Glutamatergic neuron (in vitro differentiated cells): ENCODE results near the gene E2F7. TPM values are rescaled to one million over a fixed set of nuclear protein-coding genes. Genes with fewer than 3 reads are reported as not detected.

Experiments used
- DNase-seq: peaks from one replicate; pipeline ENCODE4 v3.0.0; 2022
- H3K27ac Mint-ChIP-seq: one replicate; pipeline ENCODE4 v1.8.0; 2020; ENCODE audit warnings: mild to moderate bottlenecking, mixed read lengths, inconsistent platforms; ENCODE audit not compliant: unreplicated experiment
- H3K27me3 Mint-ChIP-seq: one replicate; pipeline ENCODE4 v1.8.0; 2020; ENCODE audit warnings: mild to moderate bottlenecking, moderate library complexity, mixed read lengths, inconsistent platforms; ENCODE audit not compliant: unreplicated experiment
- H3K36me3 Mint-ChIP-seq: one replicate; pipeline ENCODE4 v1.8.0; 2020; ENCODE audit warnings: mild to moderate bottlenecking, mixed read lengths, inconsistent platforms; ENCODE audit not compliant: unreplicated experiment
- H3K4me1 Mint-ChIP-seq: one replicate; pipeline ENCODE4 v1.8.0; 2020; ENCODE audit warnings: mild to moderate bottlenecking, low read depth, mixed read lengths, inconsistent platforms; ENCODE audit not compliant: unreplicated experiment
- H3K4me3 Mint-ChIP-seq: one replicate; pipeline ENCODE4 v1.8.0; 2020; ENCODE audit warnings: mild to moderate bottlenecking, mixed read lengths, inconsistent platforms; ENCODE audit not compliant: unreplicated experiment
- H3K9me3 Mint-ChIP-seq: one replicate; pipeline ENCODE4 v1.8.0; 2020; ENCODE audit warnings: mild to moderate bottlenecking, moderate library complexity, mixed read lengths, inconsistent platforms; ENCODE audit not compliant: unreplicated experiment
- total RNA-seq: library from RNA; stranded (reverse); fragmentation: NEBNext Ultra II Directional; extraction: Animal tissue kit (Norgen Biotek cat#: 25700); gene quantifications from one replicate; pipeline ENCODE4 v1.2.1, GENCODE V29; 2021; ENCODE audit not compliant: unreplicated experiment
- TF ChIP-seq, protein P1 (sequence below): fragments of 200-600 bp; sonication (generic); IDR thresholded peaks from one replicate; pipeline ENCODE4 v1.5.0; 2021; ENCODE audit not compliant: partially characterized antibody, unreplicated experiment

The E2F7 gene
- total RNA-seq, 1 donor from 2014 or later: 4.2 TPM

DNA sequence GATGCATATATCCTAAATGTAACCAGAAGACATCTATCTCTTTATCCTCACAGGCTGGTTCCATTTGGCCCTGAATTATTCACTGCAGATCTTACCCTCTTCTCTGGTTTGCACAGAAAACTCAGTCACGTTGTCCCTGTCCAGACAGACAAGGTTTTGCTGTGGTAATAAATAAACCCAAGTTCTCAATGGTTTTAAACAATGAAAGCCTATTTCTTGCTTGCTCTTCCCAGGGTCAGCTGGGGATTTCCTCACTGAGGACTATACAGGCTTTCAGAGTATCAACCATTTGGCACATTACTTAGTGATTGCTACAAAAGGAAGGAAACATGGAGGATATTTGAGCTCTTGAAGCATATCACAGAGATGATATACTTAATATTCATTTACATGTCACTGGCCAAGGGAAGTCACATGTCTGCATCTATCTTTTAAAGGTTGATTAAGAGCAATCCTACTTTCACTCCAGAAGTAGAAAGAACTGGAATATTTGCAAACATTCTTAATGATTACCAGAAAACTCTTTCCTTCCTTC is 24.4 kb upstream of the E2F7 start:
- TF ChIP-seq, protein P1, sequence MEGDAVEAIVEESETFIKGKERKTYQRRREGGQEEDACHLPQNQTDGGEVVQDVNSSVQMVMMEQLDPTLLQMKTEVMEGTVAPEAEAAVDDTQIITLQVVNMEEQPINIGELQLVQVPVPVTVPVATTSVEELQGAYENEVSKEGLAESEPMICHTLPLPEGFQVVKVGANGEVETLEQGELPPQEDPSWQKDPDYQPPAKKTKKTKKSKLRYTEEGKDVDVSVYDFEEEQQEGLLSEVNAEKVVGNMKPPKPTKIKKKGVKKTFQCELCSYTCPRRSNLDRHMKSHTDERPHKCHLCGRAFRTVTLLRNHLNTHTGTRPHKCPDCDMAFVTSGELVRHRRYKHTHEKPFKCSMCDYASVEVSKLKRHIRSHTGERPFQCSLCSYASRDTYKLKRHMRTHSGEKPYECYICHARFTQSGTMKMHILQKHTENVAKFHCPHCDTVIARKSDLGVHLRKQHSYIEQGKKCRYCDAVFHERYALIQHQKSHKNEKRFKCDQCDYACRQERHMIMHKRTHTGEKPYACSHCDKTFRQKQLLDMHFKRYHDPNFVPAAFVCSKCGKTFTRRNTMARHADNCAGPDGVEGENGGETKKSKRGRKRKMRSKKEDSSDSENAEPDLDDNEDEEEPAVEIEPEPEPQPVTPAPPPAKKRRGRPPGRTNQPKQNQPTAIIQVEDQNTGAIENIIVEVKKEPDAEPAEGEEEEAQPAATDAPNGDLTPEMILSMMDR: no peak
- Mint-ChIP-seq H3K36me3 (no peaks in the 10 kb centered on the region), H3K27ac (no peak overlapping the region), H3K4me1 (no peaks in the 10 kb centered on the region), H3K27me3 (no peaks in the 10 kb centered on the region), H3K9me3 (no peaks in the 10 kb centered on the region), H3K4me3 (no peak overlapping the region)
- no peak for DNase-seq

DNA sequence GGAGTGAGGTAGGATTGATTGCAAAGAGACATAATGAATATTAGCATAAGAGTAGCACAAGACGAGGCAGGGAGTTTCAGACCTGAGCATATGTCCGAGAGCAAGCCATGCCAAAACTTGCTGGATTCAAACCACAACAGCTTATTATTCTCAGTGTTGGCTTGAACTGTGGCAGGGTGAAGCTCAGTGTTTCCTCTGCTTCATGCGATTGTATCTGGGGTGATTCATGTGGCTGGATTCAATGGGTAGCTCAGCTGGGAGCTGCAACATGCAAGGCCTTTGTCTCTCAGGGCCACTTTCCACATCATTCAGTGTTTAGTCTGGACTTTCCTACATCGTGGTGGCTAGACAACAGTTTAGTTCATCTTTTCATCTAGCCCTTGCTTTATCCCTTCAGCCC is 22.1 kb upstream of the E2F7 start:
- no peak for DNase-seq
- no peaks in the 10 kb centered on the region for H3K4me1 Mint-ChIP-seq

DNA sequence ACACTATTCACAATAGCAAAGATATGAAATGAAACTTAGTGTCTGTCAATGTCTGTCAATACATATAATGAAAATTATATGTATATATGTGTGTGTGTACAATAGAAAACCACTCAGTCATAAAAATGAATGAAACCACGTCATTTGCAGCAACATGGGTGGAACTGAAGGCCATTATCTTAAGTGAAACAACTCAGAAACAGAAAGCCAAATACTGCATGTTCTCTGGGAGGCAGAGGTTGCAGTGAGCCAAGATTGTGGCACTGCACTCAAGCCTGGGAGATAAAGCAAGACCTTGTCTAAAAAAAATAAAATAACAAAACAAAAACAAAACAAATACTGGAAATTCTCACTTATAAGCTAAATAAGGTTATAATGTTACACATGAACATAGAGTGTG is 16.7 kb upstream of the E2F7 start:
- Mint-ChIP-seq H3K27me3 (no peaks in the 10 kb centered on the region), H3K27ac (no peak overlapping the region), H3K4me3 (no peak overlapping the region), H3K4me1 (no peaks in the 10 kb centered on the region), H3K9me3 (no peaks in the 10 kb centered on the region), H3K36me3 (no peaks in the 10 kb centered on the region)
- TF ChIP-seq, protein P1: no peak
- no peak for DNase-seq

More for the DNA sequence above, 22.1 kb upstream of the E2F7 start:
- no peaks in the 10 kb centered on the region for H3K36me3 Mint-ChIP-seq
- TF ChIP-seq, protein P1: no peak
- H3K27ac Mint-ChIP-seq: no peak overlapping the region
- H3K9me3 Mint-ChIP-seq: no peaks in the 10 kb centered on the region
- H3K4me3 Mint-ChIP-seq: no peak overlapping the region
- no peaks in the 10 kb centered on the region for H3K27me3 Mint-ChIP-seq

DNA sequence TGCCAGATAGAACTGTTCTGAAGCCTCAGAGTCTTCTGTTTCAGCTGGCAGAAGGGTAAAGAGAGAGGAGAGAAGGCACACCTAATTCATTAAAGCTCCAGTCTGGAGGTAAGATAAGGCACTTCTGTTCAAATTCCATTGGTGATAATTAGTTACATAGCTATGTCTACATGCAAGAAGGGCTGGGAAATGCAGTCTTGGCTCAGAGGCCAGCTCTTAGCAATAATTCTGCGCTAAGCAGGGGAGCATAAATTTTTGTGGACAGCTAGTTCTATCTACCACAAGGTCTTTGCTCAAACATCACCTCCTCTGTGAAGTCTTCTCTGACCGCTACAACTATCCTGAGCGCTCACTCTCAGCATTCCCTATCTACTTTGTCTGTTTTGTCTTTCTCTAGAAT is 14.3 kb upstream of the E2F7 start:
- no peak overlapping the region for H3K4me3 Mint-ChIP-seq
- H3K27ac Mint-ChIP-seq: no peak overlapping the region
- H3K36me3 Mint-ChIP-seq: no peaks in the 10 kb centered on the region
- TF ChIP-seq, protein P1: no peak
- H3K4me1 Mint-ChIP-seq: no peaks in the 10 kb centered on the region
- H3K27me3 Mint-ChIP-seq: no peaks in the 10 kb centered on the region
- H3K9me3 Mint-ChIP-seq: no peaks in the 10 kb centered on the region
- DNase-seq: no peak

DNA sequence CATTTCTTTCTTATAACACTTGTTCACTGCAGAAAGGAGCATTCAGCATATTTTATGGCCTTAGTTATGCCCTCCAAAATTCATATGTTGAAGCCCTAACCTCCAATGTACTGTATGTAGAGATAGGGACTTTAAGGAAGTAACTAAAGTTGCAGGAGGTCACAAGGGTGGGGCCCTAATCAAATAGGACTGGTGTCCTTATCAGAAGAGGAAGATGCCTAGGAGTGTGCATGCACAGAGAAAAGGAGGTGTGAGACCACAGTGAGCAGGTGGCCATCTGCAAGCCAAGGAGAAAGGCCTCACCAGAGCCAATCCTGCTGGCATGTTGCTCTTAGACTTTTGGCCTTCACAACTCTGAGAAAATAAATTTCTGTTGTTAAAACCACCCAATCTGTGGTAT is 12.9 kb upstream of the E2F7 start:
- TF ChIP-seq, protein P1: no peak
- DNase-seq: no peak
- Mint-ChIP-seq H3K27me3 (no peaks in the 10 kb centered on the region), H3K9me3 (no peaks in the 10 kb centered on the region), H3K27ac (no peak overlapping the region), H3K4me3 (no peak overlapping the region), H3K4me1 (no peaks in the 10 kb centered on the region), H3K36me3 (no peaks in the 10 kb centered on the region)
